Left lobe of liver (tissue), 2 donors: Measurements from ENCODE around the gene OR13J1. TPM values are rescaled to one million over a fixed set of nuclear protein-coding genes. Genes with fewer than 3 reads are reported as not detected.

ENCODE experiments used
- ATAC-seq: fragments of 200-7000 bp; cut with Tn5 transposase; one replicate; pipeline ENCODE4 v1.9.1; 2020; ENCODE audit warnings: mild to moderate bottlenecking, moderate library complexity
- DNase-seq: peaks from one replicate; pipeline ENCODE4 v3.0.0-alpha.2; 2020; ENCODE audit warnings: low spot score
- total RNA-seq: library from RNA; stranded (reverse); gene quantifications from one replicate; pipeline ENCODE4 v1.2.1, GENCODE V29; 2021
- donor health status: DM: no; HTN: no; CAD: no; lungs with moderate emphysema.
- donor health status: DM: no; HTN: yes; CAD: no.

Gene OR13J1
- total RNA-seq, 1 donor from 2014 or later, result not detected

- DNase-seq (no peak), ATAC-seq (peak; percentile 76)
Observed at GRCh38 chr9:35835766-35836165, 34.4 kb downstream of the OR13J1 start.

- no peak for DNase-seq
- peak; percentile 13 for ATAC-seq
Observed at GRCh38 chr9:35835216-35835632, 35.0 kb downstream of the OR13J1 start.

GRCh38 chr9:35834260-35835215, 35.7 kb downstream of the OR13J1 start:
- ATAC-seq, result peak; percentile 66
- DNase-seq, result peak; percentile 74

- no peak for DNase-seq
- no peak for ATAC-seq
Observed at GRCh38 chr9:35832814-35833213, 37.4 kb downstream of the OR13J1 start.

GRCh38 chr9:35831040-35831439, 39.2 kb downstream of the OR13J1 start:
- no peak for ATAC-seq
- no peak for DNase-seq

- DNase-seq, result no peak
- no peak for ATAC-seq
Observed at GRCh38 chr9:35829764-35830096, 40.5 kb downstream of the OR13J1 start.

GRCh38 chr9:35829084-35829763, 41.0 kb downstream of the OR13J1 start, which contains the start of gene TMEM8B:
TSS of gene TMEM8B (plus strand) at chr9:35829228. CDS start at chr9:35829448, 220 bp downstream.
- peak; percentile 91 for ATAC-seq

GRCh38 chr9:35828716-35829083, 41.5 kb downstream of the OR13J1 start, which contains the start of gene FAM221B:
TSS of gene FAM221B (minus strand) at chr9:35828732. CDS start at chr9:35826161, 2,571 bp downstream.
- no peak for DNase-seq
- peak; percentile 1 for ATAC-seq

More at GRCh38 chr9:35829084-35829763, 41.0 kb downstream of the OR13J1 start, which contains the start of gene TMEM8B:
- peak; percentile 95 for DNase-seq

- ATAC-seq, result no peak
- no peak for DNase-seq
Observed at GRCh38 chr9:35827486-35827885, 42.7 kb downstream of the OR13J1 start.

- peak; percentile 67 for ATAC-seq
Observed at GRCh38 chr9:35826071-35826701, 44.0 kb downstream of the OR13J1 start.

GRCh38 chr9:35822926-35823325, 47.3 kb downstream of the OR13J1 start:
- ATAC-seq, result no peak

More at GRCh38 chr9:35826071-35826701, 44.0 kb downstream of the OR13J1 start:
- no peak for DNase-seq

GRCh38 chr9:35820076-35820475, 50.1 kb downstream of the OR13J1 start:
- DNase-seq (no peak), ATAC-seq (no peak)

More at GRCh38 chr9:35822926-35823325, 47.3 kb downstream of the OR13J1 start:
- DNase-seq, result no peak

Other genes with a start within 250 kb of the OR13J1 start
- gene SIT1, start 219.5 kb downstream of the OR13J1 start, total RNA-seq, result 0.23 TPM
- 13,056 TPM for gene RMRP, start 212.4 kb downstream of the OR13J1 start, total RNA-seq
- gene CCDC107, start 212.1 kb downstream of the OR13J1 start, total RNA-seq, result 12.6 TPM
- 0.40 TPM for gene ARHGEF39, start 205.2 kb downstream of the OR13J1 start, total RNA-seq
- gene CA9, start 196.5 kb downstream of the OR13J1 start, total RNA-seq, result 0.96 TPM
- gene TPM2, start 180.5 kb downstream of the OR13J1 start, total RNA-seq, result 6.6 TPM
- 107 TPM for gene TLN1, start 138.2 kb downstream of the OR13J1 start, total RNA-seq
- 13.9 TPM for gene CREB3, start 137.7 kb downstream of the OR13J1 start, total RNA-seq
- gene GBA2, start 121.2 kb downstream of the OR13J1 start, total RNA-seq, result 44.0 TPM
- 14.5 TPM for gene RGP1, start 121.1 kb downstream of the OR13J1 start, total RNA-seq
- gene MSMP, start 116.1 kb downstream of the OR13J1 start, total RNA-seq, result 1.5 TPM
- 3.3 TPM for gene NPR2, start 78.8 kb downstream of the OR13J1 start, total RNA-seq
- 0.50 TPM for gene SPAG8, start 58.1 kb downstream of the OR13J1 start, total RNA-seq
- 71.5 TPM for gene HINT2, start 55.4 kb downstream of the OR13J1 start, total RNA-seq
- not detected for gene FAM221B, start 41.7 kb downstream of the OR13J1 start, total RNA-seq
- 4.4 TPM for gene TMEM8B, start 41.2 kb downstream of the OR13J1 start, total RNA-seq
- 0.96 TPM for gene HRCT1, start 35.8 kb upstream of the OR13J1 start, total RNA-seq
- gene SPAAR, start 39.1 kb upstream of the OR13J1 start, total RNA-seq, result 1.1 TPM
- gene OR2S2, start 87.8 kb upstream of the OR13J1 start, total RNA-seq, result not detected
- gene RECK, start 166.5 kb upstream of the OR13J1 start, total RNA-seq, result 2.0 TPM